ENCODE results near the gene ZBTB47.
A peak's percentile ranks its signal among the peaks of the same experiment; 100 is the strongest.

The ZBTB47 gene

DNA sequence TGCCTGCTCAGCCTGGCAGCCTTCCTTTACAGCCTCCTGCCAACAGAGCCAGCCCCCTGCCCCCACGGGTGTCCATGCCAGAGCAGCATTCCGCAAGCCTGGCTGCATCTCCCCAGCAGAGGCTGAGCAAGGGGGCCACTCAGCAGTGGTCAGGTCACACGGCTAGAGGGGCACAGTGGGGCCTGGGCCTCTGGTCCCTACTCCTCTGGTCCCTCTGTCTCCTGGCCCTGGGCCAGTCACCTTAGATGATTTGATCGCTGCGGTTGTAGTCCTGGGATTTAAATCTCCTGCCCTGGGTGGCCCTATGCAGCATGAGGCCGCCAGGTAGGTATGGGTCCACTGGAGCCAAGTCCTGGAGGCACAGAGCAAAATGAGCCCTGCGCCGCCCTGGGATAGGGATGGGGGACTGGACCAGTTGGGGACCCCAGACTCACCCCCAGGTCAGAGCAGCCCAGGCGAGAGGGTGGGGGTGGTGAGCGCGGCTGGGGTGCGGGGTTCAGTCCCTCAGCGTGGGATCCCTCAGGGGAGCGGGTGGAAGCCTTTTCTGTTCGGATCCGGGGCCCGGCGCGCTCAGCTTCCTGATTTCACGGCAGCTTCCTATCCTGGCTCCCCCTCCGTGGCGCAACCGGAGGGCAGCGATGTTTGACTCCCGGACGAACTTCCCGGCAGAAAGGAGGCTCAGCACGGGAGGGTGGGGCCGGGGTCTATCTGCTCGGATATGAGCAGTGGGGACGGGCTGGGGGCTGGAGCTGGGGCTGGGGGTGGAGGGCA lies at the start of gene ZBTB47:
TSS of gene ZBTB47 (plus strand) at position 138 of the 771 bp plus-strand sequence. CDS start 4,659 bp downstream, outside the sequence.
- DNase-seq (ENCODE audit: low spot score) = peak; percentile 71

GRCh38 chr3:42605546-42606173 lies 47.8 kb upstream of the ZBTB47 start:
- DNase-seq (ENCODE audit: low spot score) = no peak

DNA sequence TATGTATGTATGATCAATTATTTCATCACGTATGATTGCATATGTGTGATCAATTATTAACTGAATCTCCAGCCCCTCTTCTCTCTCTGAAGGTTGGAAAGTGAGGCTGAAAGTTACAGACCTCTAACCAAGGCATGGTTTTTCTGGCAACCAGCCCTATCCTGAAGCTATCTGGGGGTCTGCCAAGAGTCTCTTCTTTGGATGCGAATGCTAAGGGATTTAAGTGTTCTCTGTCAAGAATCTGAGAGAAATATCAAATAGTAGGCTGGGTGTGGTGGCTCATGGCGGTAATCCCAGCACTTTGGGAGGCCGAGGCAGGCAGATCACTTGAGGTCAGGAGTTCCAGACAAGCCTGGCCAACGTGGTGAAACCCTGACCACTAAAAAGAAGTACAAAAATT lies 44.9 kb upstream of the ZBTB47 start:
- no peak for DNase-seq (ENCODE audit: low spot score)

DNA sequence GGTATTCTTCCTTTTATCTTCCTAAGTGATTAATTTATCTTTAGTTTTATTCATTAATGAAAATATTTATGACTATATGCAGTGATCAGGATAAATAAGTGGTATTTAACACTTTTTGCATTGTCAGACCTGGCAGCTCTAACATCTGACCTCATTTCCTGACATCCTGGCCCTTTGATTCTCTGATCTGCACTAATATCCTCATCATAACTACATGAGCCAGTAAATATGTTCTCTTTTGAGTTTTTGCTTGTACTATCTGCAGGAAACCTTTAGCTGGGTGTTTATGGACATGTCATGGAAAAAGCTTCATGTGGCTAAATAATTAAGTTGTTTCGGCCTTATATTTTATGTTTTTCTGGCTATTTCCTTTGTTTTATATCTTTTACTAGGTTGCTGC lies 42.5 kb upstream of the ZBTB47 start:
- DNase-seq (ENCODE audit: low spot score) = no peak

- no peak for DNase-seq (ENCODE audit: low spot score)
Measured at GRCh38 chr3:42612217-42612616, 41.3 kb upstream of the ZBTB47 start.

GRCh38 chr3:42612928-42613327 lies 40.6 kb upstream of the ZBTB47 start:
- DNase-seq (ENCODE audit: low spot score) = no peak

- DNase-seq (ENCODE audit: low spot score) = peak; percentile 16
Measured at GRCh38 chr3:42613462-42613861, 40.0 kb upstream of the ZBTB47 start.

GRCh38 chr3:42631620-42632019 lies 21.9 kb upstream of the ZBTB47 start:
- no peak for DNase-seq (ENCODE audit: low spot score)

GRCh38 chr3:42632146-42632545 lies 21.4 kb upstream of the ZBTB47 start:
- no peak for DNase-seq (ENCODE audit: low spot score)

GRCh38 chr3:42633544-42633943 lies 20.0 kb upstream of the ZBTB47 start:
- no peak for DNase-seq (ENCODE audit: low spot score)

DNA sequence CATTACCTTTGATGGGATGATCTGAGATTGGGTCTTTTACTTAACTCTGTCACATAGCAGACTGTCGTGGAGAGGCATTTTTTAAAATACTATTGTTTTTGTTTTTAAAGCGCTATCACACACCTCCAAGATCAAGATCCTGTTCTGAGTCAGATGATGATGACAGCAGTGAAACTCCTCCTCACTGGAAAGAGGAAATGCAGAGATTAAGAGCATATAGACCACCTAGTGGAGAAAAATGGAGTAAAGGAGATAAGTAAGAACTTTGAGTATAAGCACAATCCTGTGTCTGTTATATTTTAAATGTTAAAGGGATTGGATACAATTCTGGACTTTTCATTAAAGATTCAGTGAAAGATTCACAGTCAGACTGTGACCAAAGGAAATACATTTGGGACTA lies 18.4 kb upstream of the ZBTB47 start:
- DNase-seq (ENCODE audit: low spot score) = no peak

DNA sequence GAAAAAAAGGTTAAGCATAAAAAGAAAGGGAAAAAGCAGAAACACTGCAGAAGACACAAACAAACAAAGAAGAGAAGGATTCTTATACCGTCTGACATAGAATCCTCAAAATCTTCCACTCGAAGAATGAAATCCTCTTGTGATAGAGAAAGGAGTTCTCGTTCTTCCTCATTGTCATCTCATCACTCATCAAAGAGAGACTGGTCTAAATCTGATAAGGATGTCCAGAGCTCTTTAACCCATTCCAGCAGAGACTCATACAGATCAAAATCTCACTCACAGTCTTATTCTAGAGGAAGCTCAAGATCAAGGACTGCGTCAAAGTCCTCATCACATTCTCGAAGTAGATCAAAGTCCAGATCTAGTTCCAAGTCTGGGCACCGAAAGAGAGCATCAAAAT lies 16.5 kb upstream of the ZBTB47 start:
- no peak for DNase-seq (ENCODE audit: low spot score)

DNA sequence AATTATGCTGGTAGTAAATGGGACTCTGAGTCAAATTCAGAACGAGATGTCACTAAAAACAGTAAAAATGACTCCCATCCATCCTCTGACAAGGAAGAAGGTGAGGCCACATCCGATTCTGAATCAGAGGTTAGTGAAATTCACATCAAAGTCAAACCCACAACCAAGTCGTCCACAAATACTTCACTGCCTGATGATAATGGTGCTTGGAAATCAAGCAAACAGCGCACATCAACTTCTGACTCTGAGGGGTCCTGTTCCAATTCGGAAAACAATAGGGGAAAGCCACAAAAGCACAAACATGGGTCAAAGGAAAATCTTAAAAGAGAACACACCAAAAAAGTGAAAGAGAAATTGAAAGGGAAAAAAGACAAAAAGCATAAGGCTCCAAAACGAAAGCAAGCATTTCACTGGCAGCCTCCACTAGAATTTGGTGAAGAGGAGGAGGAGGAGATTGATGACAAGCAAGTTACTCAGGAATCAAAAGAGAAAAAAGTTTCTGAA lies 15.1 kb upstream of the ZBTB47 start:
- DNase-seq (ENCODE audit: low spot score) = no peak

DNA sequence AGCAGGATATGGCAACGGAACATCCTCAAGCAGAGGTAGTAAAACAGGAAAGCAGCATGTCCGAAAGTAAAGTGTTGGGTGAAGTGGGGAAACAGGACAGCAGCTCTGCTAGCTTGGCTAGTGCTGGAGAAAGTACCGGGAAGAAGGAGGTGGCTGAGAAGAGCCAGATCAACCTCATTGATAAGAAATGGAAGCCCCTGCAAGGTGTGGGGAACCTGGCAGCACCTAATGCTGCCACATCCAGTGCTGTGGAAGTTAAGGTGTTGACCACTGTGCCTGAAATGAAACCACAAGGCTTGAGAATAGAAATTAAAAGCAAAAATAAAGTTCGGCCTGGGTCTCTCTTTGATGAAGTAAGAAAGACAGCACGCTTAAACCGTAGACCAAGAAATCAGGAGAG lies 14.3 kb upstream of the ZBTB47 start:
- no peak for DNase-seq (ENCODE audit: low spot score)

GRCh38 chr3:42640129-42640528 lies 13.4 kb upstream of the ZBTB47 start:
- no peak for DNase-seq (ENCODE audit: low spot score)

DNA sequence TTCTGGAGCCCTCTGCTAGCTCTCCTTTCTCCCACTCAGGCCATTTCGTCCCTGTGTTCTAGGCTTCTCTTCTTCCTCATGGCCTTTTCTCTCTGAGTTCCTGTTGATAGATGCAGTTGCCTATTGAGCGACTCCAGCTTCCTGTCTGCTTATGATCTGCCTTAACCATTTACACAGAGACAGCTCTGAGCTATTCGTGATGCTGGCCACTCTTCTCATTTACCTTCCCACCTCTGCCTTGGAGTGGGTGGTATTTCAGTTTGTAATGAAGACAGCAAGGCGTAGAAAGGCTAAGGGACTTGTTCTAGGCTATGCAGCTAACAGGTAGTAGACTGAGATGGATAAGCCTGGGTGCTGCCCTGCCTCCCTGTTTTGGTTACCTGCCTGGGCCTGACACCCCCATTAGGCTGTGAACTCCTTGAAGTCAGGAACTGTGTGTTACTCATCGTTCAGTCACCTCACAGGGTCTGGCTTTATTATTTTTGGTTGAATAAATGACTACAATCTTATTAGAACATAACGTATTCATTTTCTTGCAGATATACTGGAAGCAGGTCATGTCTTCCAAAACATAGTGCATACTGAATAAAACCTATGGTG lies 12.6 kb upstream of the ZBTB47 start:
- no peak for DNase-seq (ENCODE audit: low spot score)

DNA sequence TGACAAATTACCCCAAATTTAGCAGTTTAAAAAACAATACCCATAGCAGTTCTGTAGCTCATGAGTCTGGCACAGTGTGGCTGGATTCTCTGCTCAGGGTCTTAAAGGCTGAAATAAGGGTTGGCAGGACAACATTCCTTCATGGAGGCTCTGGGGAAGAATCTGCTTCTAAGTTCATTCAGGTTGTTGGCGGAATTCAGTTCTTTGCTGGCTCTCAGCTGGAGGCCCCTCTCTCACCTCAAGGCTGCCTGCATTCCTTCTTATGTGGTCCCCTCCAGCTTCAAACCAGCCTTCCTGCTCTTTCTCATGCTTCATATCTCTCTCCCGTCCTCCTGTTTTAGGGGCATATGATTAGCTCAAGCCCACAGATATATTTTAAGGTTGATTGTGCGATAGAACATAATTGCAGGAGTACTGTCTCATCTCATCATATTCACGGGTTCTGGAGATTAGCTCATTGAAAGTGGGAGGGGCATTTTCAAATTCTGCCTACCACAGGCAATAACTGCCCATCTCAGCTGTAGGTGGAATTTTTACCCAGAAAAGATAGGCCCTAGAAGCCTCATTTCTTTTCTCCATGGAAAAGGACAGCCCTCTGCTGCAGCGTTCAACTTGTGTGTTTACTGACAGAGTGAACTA lies 5.6 kb upstream of the ZBTB47 start:
- no peak for DNase-seq (ENCODE audit: low spot score)

GRCh38 chr3:42649006-42649405 lies 4.5 kb upstream of the ZBTB47 start:
- no peak for DNase-seq (ENCODE audit: low spot score)

GRCh38 chr3:42649783-42650182 lies 3.7 kb upstream of the ZBTB47 start:
- no peak for DNase-seq (ENCODE audit: low spot score)

DNA sequence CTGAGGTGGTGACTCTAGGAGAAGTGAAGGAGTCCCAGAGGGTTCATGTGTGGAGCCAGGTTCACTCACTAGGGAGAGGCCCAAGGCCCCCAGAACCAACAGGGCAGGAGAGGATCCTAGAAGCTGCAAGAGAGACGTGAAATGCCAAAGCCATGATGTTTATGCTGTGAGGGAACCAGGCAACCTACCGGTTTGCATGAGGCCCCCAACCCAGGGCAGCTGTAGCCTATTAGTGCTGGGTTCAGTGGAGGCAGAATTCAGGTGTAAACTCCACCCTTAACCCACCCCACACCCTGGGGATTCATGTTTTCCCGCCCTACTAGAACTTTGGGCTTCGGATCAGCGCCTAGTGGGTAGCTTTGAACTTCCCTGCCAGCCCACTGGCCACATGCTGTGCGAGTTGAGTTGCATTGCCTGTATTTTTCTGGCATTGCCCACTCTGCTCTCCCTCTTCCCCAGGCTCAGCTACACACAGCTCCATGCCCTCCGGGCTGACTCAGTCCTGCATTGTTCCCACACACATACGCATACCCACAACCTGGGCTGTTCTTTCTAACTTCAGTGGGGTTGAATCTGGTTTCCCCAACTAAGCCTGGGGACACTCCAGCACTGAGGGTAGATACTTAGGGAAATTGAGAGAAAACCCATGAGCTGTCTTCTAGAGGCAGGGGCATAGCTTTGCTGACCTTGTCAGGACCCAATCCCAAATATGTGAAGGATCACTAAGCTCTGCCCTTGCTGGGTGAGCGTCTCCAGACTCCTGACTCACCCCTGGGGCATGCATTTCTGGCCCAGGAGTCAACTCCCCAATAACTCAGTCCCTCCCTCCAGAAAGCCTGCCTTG lies 2.0 kb upstream of the ZBTB47 start:
- DNase-seq (ENCODE audit: low spot score) = peak; percentile 85

GRCh38 chr3:42652251-42652610 lies 1.3 kb upstream of the ZBTB47 start:
- no peak for DNase-seq (ENCODE audit: low spot score)

Data from GM03348 (cell line).